ENCODE results near the gene PLEKHG2.
A peak's percentile ranks its signal among the peaks of the same experiment; 100 is the strongest.
"Not testable (repeated sequence)": the region's sequence is repeated elsewhere in the genome, so short reads cannot be mapped to it uniquely, and the experiment has no call there.

Gene PLEKHG2

DNA sequence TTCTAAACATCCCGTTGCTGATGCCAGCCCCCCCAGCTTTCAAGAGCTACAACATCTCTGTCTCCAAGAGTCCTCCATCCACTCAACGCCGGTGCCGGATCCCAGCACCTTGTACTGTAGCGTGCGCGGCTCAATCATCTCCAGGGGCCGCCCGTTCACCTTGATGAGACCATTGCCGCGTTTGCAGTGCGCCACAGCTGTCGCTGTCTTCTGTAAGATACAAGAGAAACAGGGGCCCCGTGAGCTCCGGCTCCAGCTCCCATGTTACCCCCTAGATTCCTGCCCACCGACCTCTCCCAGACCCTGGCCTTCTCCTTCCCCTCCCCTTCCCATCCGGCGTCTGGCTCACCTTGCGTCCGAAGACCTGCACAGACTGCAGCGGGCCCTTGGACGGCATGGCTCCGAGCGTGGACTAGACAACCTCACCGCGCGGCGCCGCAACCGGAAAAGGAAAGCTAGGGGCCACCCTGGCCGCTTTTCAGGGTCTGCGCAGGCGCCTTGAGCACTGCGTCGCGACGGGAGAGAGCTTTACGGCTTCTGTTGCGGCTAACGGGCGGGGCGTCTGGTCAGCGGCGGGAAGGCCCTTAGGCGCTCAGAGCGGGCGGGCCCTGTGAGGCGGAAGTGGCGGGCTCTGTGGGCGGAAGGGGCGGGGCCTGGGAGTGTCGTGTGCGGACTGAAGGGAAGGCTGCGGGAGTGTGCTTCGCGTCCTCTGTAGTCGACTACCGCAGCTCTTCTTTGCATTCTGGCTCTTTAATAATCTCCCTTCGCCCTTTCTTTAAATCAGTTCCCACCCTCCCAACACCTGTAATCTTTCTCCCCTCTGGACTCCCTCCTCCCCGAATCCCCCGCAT lies 23.3 kb downstream of the PLEKHG2 start, which contains the start of gene RPS16:
Gene RPS16 (minus strand): TSS at position 451 of the 851 bp plus-strand sequence. CDS start 54 bp downstream, at position 397.
- peak; percentile 98 to 99 (median 99) for DNase-seq (ENCODE audit: low read depth in 4 of 4, low spot score in 1 of 4)

GRCh38 chr19:39436350-39436716 lies 23.9 kb downstream of the PLEKHG2 start:
- no peak for DNase-seq (ENCODE audit: low read depth in 4 of 4, low spot score in 1 of 4)

- DNase-seq (ENCODE audit: low read depth in 4 of 4, low spot score in 1 of 4) = no peak
These were observed 25.9 kb downstream of the PLEKHG2 start for GRCh38 chr19:39438270-39438934.

DNA sequence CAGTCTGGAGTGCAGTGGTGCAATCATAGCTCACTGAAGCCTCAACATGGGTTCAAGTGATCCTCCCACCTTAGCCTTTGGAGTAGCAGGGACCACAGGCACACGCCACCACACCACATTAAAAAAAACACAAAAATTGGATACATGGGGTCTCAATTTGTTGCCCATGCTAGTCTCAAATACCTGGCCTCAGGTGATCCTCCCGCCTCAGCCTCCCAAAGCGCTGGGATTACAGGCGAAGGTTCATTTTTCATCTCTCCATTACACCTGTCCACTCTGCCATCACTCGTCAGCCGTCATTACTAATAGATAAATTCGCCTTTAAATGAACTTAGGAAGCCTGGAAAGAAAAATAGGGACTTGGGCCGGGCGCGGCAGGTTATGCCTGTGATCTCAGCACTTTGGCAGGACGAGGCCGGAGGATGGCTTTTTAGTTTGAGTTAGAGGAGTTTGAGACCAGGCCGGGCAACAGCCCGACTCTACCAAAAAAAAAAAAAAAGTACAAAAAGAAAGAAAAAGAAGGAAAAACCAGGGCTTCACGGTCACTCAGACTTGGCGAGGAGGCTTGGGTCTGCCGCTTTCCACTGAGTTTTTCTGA lies 32.2 kb downstream of the PLEKHG2 start:
- no peak for DNase-seq (ENCODE audit: low read depth in 4 of 4, low spot score in 1 of 4)

GRCh38 chr19:39445196-39446111 lies 33.0 kb downstream of the PLEKHG2 start, which contains the start of gene SUPT5H:
Gene SUPT5H, plus strand, starts transcription at chr19:39445582. Its CDS starts 309 bp downstream, at chr19:39445891.
- DNase-seq (ENCODE audit: low read depth in 4 of 4, low spot score in 1 of 4) = peak; percentile 90 to 97 (median 94)

DNA sequence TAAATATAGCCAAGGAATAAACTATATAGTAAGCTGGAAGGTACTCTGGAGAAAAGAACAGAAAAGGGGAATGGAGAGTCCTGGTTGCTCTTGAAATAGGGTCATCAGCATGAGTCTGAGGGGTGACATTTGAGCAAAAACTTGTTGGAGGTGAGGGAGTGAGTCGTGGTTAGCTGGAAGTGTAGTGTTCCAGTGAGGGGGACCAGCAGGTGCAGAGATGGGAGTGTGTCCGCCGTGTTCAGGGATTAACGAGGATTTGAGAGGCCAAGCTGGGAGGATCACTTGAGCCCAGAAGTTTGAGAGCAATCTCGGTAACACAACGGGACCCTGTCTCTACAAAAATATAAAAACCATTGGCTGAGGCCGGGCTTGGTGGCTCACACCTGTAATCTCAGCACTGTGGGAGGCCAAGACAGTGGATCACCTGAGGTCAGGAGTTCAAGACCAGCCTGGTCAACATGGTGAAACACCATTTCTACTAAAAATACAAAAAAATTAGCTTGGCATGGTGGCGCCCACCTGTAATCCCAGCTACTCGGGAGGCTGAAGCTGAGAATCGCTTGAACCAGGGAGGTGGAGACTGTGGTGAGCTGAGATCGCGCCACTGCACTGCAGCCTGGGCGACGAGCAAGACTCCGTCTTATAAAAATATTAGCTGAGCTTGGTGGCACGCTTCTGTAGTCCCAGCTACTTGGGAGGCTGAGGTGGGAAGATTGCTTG lies 34.1 kb downstream of the PLEKHG2 start:
- DNase-seq (ENCODE audit: low read depth in 4 of 4, low spot score in 1 of 4) = no peak

DNA sequence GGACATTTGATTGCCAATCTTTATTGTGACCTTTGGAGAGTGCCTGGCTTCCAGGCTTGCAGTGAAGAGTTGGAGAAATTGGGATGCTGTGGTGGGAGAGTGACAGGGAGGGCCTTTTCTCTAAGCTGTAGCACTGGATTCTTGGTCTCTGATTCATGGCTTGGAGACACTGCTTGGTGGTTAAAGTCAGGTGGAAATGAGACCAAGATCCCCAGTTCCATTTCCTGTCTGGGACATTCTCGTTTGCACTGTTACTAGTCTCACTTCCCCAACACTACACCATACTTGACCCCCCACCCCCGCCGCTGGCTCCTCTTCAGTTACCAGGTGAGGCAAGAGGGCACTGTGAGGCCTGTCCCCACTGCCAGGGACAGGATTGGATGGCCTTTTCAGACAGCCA lies 35.8 kb downstream of the PLEKHG2 start:
- no peak for DNase-seq (ENCODE audit: low read depth in 4 of 4, low spot score in 1 of 4)

- DNase-seq (ENCODE audit: low read depth in 4 of 4, low spot score in 1 of 4) = no peak
These were observed 36.8 kb downstream of the PLEKHG2 start for GRCh38 chr19:39449116-39449797.

DNA sequence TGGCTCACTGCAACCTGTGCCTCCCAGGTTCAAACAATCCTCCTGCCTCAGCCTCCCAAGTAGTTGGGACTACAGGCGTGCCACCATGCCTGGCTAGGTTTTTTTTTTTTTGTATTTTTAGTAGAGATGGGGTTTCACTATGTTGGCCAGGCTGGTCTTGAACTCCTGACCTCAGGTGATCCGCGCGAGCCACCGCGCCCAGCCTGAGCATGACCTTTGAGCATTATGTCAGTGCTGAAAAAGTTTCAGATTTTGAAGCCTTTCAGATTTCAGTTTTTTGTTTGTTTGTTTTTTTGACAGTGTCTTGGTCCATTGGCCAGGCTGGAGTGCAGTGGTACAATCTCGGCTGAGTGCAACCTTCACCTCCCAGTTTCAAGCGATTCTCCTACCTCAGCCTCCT lies 38.8 kb downstream of the PLEKHG2 start:
- DNase-seq (ENCODE audit: low read depth in 4 of 4, low spot score in 1 of 4) = not testable (repeated sequence)

GRCh38 chr19:39463403-39463802 lies 50.9 kb downstream of the PLEKHG2 start:
- no peak for DNase-seq (ENCODE audit: low read depth in 4 of 4, low spot score in 1 of 4)

- DNase-seq (ENCODE audit: low read depth in 4 of 4, low spot score in 1 of 4) = no peak
These were observed 53.7 kb downstream of the PLEKHG2 start for GRCh38 chr19:39465956-39466747.

- no peak for DNase-seq (ENCODE audit: low read depth in 4 of 4, low spot score in 1 of 4)
These were observed 55.5 kb downstream of the PLEKHG2 start for GRCh38 chr19:39467941-39468340.

DNA sequence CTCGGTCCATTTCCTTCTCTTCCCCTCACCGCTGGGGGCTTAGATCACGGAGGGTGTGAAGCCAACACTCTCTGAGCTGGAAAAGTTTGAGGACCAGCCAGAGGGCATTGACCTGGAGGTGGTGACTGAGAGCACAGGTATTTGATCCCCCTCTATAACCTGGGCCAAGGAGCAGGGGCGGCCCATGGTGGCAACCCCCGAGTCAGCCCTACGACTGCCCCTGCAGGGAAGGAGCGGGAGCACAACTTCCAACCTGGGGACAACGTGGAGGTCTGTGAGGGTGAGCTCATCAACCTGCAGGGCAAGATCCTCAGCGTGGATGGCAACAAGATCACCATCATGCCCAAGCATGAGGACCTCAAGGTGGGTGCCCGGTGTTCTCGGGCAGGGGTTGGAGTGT lies 56.6 kb downstream of the PLEKHG2 start:
- no peak for DNase-seq (ENCODE audit: low read depth in 4 of 4, low spot score in 1 of 4)

DNA sequence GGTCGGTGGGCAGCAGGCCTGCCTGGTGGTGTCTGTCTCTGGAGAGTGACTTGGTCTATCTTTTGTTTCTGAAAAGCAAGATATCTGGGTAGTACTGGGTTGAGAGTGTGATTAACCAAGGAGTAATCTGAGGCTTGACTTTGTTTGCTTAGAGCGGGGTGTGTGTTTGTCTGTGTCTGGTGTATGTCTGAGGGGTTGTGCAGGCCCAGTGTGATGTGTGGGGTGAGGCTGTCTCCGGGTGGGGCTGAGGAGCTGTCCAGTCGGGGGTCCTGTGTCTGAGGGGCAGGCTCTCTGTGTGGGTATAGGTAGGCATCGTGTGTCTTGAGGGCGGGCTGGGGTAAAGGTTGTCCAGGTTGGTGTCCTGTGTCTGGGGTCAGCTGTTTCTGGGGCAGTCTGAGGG lies 57.1 kb downstream of the PLEKHG2 start:
- no peak for DNase-seq (ENCODE audit: low read depth in 4 of 4, low spot score in 1 of 4)

GRCh38 chr19:39470724-39471339 lies 58.4 kb downstream of the PLEKHG2 start:
- no peak for DNase-seq (ENCODE audit: low read depth in 4 of 4, low spot score in 1 of 4)

DNA sequence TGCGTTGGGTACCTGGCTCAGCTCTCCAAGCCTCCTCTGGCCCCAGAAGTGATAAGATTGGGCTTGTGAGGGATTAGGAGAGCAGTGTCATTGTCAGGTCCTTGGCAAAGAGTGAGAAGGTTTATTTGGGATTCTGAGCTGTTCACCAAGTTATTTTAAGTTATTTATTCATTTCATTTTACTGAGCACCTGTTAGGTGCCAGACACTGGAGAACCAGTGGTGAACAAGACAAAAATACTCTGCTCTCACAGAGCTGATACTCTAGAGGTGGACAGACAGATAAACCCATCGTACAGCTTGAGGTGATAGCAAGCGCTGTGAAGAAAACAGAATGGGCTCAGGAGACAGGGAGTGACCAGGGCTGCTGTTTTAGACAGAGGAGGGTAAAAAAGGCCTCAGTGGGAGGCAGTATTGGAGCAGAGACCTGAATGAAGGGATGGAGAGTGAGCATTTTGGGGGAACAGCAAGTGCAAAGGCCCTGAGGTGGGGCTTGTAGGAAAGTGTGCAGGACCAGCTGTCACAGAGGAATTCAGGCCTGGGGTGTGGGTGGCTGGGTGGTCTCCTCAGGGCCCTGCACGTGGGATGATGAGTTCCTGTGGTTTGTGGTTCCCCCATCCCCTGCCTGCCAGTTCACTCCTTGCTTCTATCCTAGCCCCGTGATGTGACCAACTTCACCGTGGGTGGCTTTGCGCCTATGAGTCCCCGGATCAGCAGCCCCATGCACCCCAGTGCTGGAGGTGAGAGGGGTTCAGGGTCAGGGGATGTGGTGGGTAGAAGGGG lies 59.5 kb downstream of the PLEKHG2 start:
- DNase-seq (ENCODE audit: low read depth in 4 of 4, low spot score in 1 of 4) = no peak

- no peak for DNase-seq (ENCODE audit: low read depth in 4 of 4, low spot score in 1 of 4)
These were observed 60.4 kb downstream of the PLEKHG2 start for GRCh38 chr19:39472746-39473442.
